Superior temporal gyrus (tissue), 1 donor: ENCODE results near the gene ZNF569.
"Not testable (repeated sequence)": the region's sequence is repeated elsewhere in the genome, so short reads cannot be mapped to it uniquely, and the experiment has no call there.

Experiments used
- DNase-seq: peaks from one replicate; pipeline ENCODE4 v3.0.0-alpha.2; 2016; ENCODE audit errors: extremely low spot score

Gene ZNF569

DNA sequence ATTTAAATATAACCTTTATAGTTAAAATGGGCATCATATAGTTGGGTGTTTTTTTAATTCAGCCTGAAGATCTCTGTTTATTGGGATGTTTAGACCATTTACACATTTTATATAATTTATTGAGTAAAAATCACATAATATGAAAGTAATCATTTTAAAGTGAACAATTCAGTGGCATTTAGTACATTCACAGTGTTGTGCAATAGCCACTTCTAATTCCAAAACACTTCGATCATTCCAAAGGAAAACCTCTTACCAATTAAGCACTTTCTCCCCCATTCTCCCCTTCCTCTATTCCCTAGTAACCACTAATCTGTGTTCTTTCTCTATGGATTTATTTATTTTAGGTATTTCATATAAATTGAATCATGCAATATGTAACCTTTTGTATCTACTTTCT is 66.2 kb downstream of the ZNF569 start:
- no peak for DNase-seq

DNA sequence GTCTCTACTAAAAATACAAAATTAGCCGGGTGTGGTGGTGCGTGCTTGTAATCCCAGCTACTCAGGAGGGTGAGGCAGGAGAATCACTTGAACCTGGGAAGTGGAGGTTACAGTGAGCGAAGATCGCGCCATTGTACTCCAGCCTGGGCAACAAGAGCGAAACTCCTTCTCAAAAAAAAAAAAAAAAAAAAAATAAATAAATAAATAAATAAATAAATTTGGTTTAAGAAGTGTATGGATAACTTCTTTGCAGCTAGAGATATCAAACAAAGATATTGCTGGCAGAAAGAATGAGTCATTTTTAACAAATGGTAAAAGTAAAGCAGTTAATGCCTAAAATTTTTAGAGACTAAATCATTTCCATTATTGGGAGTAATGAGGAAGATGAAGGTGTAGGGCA is 75.8 kb downstream of the ZNF569 start:
- DNase-seq: not testable (repeated sequence)

DNA sequence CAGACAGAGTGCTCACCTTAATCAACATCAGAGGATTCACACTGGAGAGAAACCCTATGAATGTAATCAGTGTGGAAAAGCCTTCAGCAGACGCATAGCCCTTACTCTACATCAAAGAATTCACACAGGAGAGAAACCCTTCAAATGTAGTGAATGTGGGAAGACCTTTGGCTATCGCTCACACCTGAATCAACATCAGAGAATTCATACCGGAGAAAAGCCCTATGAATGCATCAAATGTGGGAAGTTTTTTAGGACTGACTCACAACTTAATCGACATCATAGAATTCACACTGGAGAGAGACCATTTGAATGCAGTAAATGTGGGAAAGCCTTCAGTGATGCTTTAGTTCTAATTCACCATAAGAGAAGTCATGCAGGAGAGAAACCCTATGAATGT is 78.0 kb downstream of the ZNF569 start:
- DNase-seq: no peak

DNA sequence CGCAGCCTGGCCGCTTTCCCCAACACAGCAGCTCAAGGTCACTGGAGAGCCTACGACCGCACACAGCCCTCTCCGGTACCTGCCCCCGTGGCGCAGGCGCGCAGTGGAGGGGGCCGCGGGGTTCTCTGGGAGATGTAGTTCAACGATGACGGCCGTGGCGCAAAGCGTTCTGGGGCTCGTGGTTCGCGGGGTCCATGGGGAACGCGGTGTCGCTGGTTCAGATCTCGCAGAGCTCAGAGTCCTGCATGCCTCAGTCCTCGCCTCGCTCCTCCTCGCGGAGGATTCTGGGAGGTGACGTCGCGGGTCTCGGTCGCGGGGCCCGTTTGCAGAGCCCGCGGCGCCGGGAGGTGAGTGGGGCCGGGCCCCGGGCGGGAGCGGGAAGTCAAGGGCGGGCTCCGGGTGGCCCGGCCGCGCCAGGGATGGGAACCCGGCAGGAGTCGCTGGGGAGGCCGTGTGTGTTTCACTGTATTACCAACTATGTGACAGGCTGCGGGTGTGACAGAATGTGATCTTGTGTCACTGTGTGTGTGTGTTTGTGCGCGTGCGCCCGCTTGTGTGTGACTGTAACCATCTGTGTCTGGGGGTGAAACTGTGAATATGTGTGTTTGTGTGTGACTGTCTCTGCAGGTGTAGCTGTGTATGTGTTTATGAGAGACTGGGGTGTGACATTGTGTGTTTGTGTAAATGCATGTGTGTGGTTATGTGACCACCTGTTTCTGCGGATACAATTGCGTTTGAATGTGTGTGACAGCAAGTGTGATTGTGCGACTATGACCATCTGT is 96.2 kb downstream of the ZNF569 start, which contains the start of gene ZNF527:
Gene ZNF527, plus strand, starts transcription at position 220 of the 782 bp plus-strand sequence. CDS start 3,100 bp downstream, outside the sequence.
- DNase-seq: peak; percentile 98

DNA sequence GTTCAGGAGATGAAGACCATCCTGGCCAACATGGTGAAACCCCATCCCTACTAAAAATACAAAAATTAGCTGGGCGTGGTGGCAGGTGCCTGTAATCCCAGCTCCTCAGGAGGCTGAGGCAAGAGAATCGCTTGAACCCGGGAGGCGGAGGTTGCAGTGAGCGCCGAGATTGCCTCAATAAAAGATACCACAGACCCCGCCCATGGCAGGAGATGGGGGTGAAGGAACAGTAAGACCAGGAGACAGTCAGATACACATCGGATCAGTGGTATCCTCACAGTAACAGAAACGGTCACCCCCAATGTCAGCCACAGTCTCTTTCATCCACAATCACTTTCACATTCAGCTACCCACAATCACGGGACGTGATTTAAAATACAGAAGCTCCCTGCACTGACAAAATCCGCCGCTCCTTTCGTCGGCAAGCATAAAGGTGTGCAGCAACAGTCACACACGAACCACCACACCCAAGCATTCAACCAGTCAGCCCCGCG is 96.8 kb downstream of the ZNF569 start:
- DNase-seq: not testable (repeated sequence)

DNA sequence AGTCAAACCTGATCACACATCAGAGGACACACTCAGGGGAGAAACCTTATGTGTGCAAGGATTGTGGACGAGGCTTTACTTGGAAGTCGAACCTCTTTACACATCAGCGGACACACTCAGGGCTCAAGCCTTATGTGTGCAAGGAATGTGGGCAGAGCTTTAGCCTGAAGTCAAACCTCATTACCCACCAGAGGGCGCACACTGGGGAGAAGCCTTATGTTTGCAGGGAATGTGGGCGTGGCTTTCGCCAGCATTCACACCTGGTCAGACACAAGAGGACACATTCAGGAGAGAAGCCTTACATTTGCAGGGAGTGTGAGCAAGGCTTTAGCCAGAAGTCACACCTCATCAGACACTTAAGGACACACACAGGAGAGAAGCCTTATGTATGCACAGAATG is 104.5 kb downstream of the ZNF569 start:
- no peak for DNase-seq

DNA sequence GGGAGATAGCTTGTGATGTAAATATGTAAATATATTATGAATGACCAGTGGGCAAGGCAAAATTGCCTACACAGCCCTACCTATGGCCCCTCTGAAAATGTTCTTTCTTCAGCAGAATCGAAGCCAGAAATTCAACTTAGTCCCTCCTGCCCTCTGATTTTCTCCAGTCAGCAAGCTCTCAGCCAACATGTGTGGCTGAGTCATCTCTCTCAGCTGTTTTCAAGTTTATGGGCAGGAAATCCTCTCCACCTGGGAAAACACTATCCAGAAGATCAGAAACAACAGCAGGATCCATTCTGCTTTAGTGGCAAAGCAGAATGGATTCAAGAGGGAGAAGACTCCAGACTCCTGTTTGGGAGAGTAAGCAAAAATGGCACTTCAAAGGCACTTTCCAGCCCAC is 105.2 kb downstream of the ZNF569 start:
- no peak for DNase-seq
